Endothelial cell of umbilical vein (primary cell): ENCODE data around the gene SCYL3.

Experiments used
- CTCF ChIP-seq, 2 donors: IDR thresholded peaks; 1 replicate in 1 of 2; 2 replicates in 1 of 2; pipeline ENCODE4 v1.5.1; 2011; ENCODE audit warnings: low read length in 2 of 2, mild to moderate bottlenecking in 2 of 2, moderate library complexity in 2 of 2, control low read depth in 1 of 2, inconsistent platforms in 1 of 2, low read depth in 1 of 2; ENCODE audit not compliant: insufficient read depth in 1 of 2; ENCODE audit errors: extremely low read depth in 1 of 2
- GATA2 ChIP-seq: IDR thresholded peaks from 2 replicates; pipeline ENCODE4 v1.7.0; 2011; ENCODE audit warnings: low read depth, mild to moderate bottlenecking, moderate library complexity, mixed read lengths, low read length; ENCODE audit not compliant: insufficient read length, insufficient read depth
- MAX ChIP-seq: IDR thresholded peaks from 2 replicates; pipeline ENCODE4 v1.6.1; 2011; ENCODE audit not compliant: insufficient read depth, insufficient read length

GRCh38 chr1:169886422-169886821 lies 7.3 kb downstream of the SCYL3 start:
- TF ChIP-seq CTCF (IDR thresholded peaks at IDR 0.05; ENCODE audit: extremely low read depth in 1 of 2, insufficient read depth in 1 of 2, low read depth in 1 of 2, low read length in 2 of 2), result no peak
- no peak for TF ChIP-seq GATA2
- no peak for TF ChIP-seq MAX
